HG02678 (cell line): Measurements from ENCODE around the gene GIMAP6.
"Not testable (repeated sequence)": the region's sequence is repeated elsewhere in the genome, so short reads cannot be mapped to it uniquely, and the experiment has no call there.

Experiments used
- ATAC-seq: cut with Tn5 transposase; IDR thresholded peaks from one replicate; pipeline ENCODE4 v1.9.1; 2021; ENCODE audit warnings: mild to moderate bottlenecking, moderate library complexity; ENCODE audit not compliant: unreplicated experiment

GIMAP6 gene

GRCh38 chr7:150586785-150587152 lies 45.4 kb downstream of the GIMAP6 start:
- no peak for ATAC-seq

DNA sequence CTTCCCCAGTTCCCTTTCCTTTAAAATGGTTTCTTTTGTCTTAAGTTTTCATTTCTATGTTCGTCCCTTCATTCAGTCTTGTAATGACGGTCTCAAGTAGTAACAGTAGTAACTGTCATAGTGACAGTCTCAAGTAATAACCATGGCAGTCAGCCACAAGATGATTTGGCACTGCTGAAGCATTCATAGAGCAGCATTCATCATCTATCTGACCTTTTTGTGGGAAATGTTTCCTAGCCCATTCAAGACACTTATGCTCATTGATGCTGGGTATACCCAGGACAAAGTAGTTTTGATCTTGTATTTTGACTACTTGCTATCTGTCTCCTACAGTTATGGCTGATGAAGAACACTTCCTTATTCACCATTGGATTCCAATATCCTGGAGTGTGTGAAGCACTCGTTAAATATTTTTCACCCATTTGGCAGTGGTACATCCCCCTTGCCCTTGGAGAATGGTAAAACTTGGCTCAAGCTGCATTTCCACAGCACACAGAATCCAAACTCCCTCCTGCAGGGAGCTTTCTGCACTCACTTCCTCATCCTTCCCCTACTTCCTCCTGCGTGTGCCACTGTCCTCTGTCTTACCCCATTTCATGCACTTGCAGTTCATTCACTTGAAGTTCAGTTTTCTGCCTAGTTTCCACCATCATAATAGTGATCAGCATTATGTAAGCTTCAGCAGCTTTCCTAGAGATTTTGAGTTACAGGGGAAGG lies 46.0 kb downstream of the GIMAP6 start:
- no peak for ATAC-seq

GRCh38 chr7:150585199-150585598 lies 47.0 kb downstream of the GIMAP6 start:
- ATAC-seq, result no peak

- no peak for ATAC-seq
Measured at GRCh38 chr7:150580638-150581394, 51.4 kb downstream of the GIMAP6 start.

- ATAC-seq, result not testable (repeated sequence)
Measured at GRCh38 chr7:150579979-150580637, 52.1 kb downstream of the GIMAP6 start.
